HG03135 (cell line): Measurements from ENCODE around the gene MEGF6.

Experiments used
- ATAC-seq: cut with Tn5 transposase; IDR thresholded peaks from one replicate; pipeline ENCODE4 v1.9.1; 2021; ENCODE audit warnings: mild to moderate bottlenecking, moderate library complexity; ENCODE audit not compliant: unreplicated experiment

MEGF6 gene

GRCh38 chr1:3560251-3560871 is 50.9 kb downstream of the MEGF6 start:
- no peak for ATAC-seq

GRCh38 chr1:3558036-3558726 is 53.1 kb downstream of the MEGF6 start:
- no peak for ATAC-seq

GRCh38 chr1:3557366-3557765 is 53.9 kb downstream of the MEGF6 start:
- ATAC-seq: no peak

- ATAC-seq: no peak
Observed at GRCh38 chr1:3556336-3556735, 55.0 kb downstream of the MEGF6 start.

GRCh38 chr1:3555131-3555920 is 56.0 kb downstream of the MEGF6 start:
- ATAC-seq: no peak

- no peak for ATAC-seq
Observed at GRCh38 chr1:3553940-3554223, 57.4 kb downstream of the MEGF6 start.

GRCh38 chr1:3553166-3553939 is 58.0 kb downstream of the MEGF6 start:
- no peak for ATAC-seq

- no peak for ATAC-seq
Observed at GRCh38 chr1:3552751-3553150, 58.6 kb downstream of the MEGF6 start.

GRCh38 chr1:3552176-3552575 is 59.1 kb downstream of the MEGF6 start:
- ATAC-seq: no peak

- no peak for ATAC-seq
Observed at GRCh38 chr1:3551711-3552110, 59.6 kb downstream of the MEGF6 start.

- ATAC-seq: no peak
Observed at GRCh38 chr1:3551290-3551678, 60.0 kb downstream of the MEGF6 start.

GRCh38 chr1:3550511-3551289 is 60.6 kb downstream of the MEGF6 start:
- no peak for ATAC-seq

- no peak for ATAC-seq
Observed at GRCh38 chr1:3548895-3549294, 62.4 kb downstream of the MEGF6 start.

- ATAC-seq: no peak
Observed at GRCh38 chr1:3548156-3548893, 63.0 kb downstream of the MEGF6 start.

GRCh38 chr1:3547055-3548005 is 64.0 kb downstream of the MEGF6 start:
- no peak for ATAC-seq

- no peak for ATAC-seq
Observed at GRCh38 chr1:3546048-3546384, 65.3 kb downstream of the MEGF6 start.

GRCh38 chr1:3545363-3546047 is 65.8 kb downstream of the MEGF6 start:
- ATAC-seq: no peak
